ENCODE results near the gene CNGA3. TPM values are rescaled to one million over a fixed set of nuclear protein-coding genes. Genes with fewer than 3 reads are reported as not detected.

CNGA3 gene
- total and polyA plus RNA-seq, 3 experiments from 2014 or later, result not detected

- H3K4me3 ChIP-seq (ENCODE audit: low read length), result no peak overlapping the region
- no peak overlapping the region for H3K27ac ChIP-seq (ENCODE audit: low read depth, low read length)
- no peak overlapping the region for H3K27ac Mint-ChIP-seq
- ChIA-PET POLR2A (no interaction called here), CTCF (interaction anchor here (2.9 kb wide), 1 partner anchor 10 kb away, joined by 10 read pairs; no protein-coding TSS in a partner anchor)
- no peak for DNase-seq
- H3K4me3 Mint-ChIP-seq, result no peak overlapping the region
- no peaks in the 10 kb centered on the region for H3K9me3 Mint-ChIP-seq
- peaks cover 18 to 68% of the 10 kb centered on the region in 2 donors for H3K27me3 Mint-ChIP-seq
- peaks cover 0 to 5% (median 0%) of the 10 kb centered on the region in 3 donors for H3K4me1 Mint-ChIP-seq
- no peaks in the 10 kb centered on the region for H3K36me3 Mint-ChIP-seq
- H3K36me3 ChIP-seq (ENCODE audit: insufficient read depth, low read length), result no peaks in the 10 kb centered on the region
- peaks cover 7% of the 10 kb centered on the region for H3K27me3 ChIP-seq (ENCODE audit: insufficient read depth, low read length, poor library complexity, severe bottlenecking)
- H3K4me1 ChIP-seq (ENCODE audit: insufficient read depth, low read length), result no peaks in the 10 kb centered on the region
- no peaks in the 10 kb centered on the region for H3K9me3 ChIP-seq (ENCODE audit: low read length)
Measured at GRCh38 chr2:98374958-98375570, 28.8 kb downstream of the CNGA3 start.

GRCh38 chr2:98376301-98376910 lies 30.1 kb downstream of the CNGA3 start:
- Histone ChIP-seq H3K9me3 (ENCODE audit: low read length) (no peaks in the 10 kb centered on the region), H3K27ac (ENCODE audit: low read depth, low read length) (no peak overlapping the region), H3K27me3 (ENCODE audit: insufficient read depth, low read length, poor library complexity, severe bottlenecking) (peaks cover 6% of the 10 kb centered on the region), H3K4me3 (ENCODE audit: low read length) (no peak overlapping the region), H3K36me3 (ENCODE audit: insufficient read depth, low read length) (no peaks in the 10 kb centered on the region), H3K4me1 (ENCODE audit: insufficient read depth, low read length) (no peaks in the 10 kb centered on the region)
- H3K27me3 Mint-ChIP-seq, result peaks cover 18 to 66% of the 10 kb centered on the region in 2 donors
- DNase-seq, result no peak
- POLR2A ChIA-PET, result no interaction called here
- H3K9me3 Mint-ChIP-seq, result no peaks in the 10 kb centered on the region
- H3K36me3 Mint-ChIP-seq, result no peaks in the 10 kb centered on the region
- H3K4me3 Mint-ChIP-seq, result no peak overlapping the region
- CTCF ChIA-PET, result interaction anchor here (1.5 to 2.9 kb wide), 2 partner anchors 9 to 570 kb away, joined by 4 to 10 read pairs; no protein-coding TSS in a partner anchor
- H3K27ac Mint-ChIP-seq, result no peak overlapping the region
- peaks cover 0 to 5% (median 0%) of the 10 kb centered on the region in 3 donors for H3K4me1 Mint-ChIP-seq

- Mint-ChIP-seq H3K4me1 (peaks cover 0 to 5% (median 0%) of the 10 kb centered on the region in 3 donors), H3K27me3 (peaks cover 17 to 68% of the 10 kb centered on the region in 2 donors), H3K36me3 (no peaks in the 10 kb centered on the region), H3K9me3 (no peaks in the 10 kb centered on the region), H3K4me3 (no peak overlapping the region), H3K27ac (no peak overlapping the region)
- Histone ChIP-seq H3K27ac (ENCODE audit: low read depth, low read length) (no peak overlapping the region), H3K27me3 (ENCODE audit: insufficient read depth, low read length, poor library complexity, severe bottlenecking) (peaks cover 5% of the 10 kb centered on the region), H3K9me3 (ENCODE audit: low read length) (no peaks in the 10 kb centered on the region), H3K4me3 (ENCODE audit: low read length) (no peak overlapping the region), H3K36me3 (ENCODE audit: insufficient read depth, low read length) (no peaks in the 10 kb centered on the region), H3K4me1 (ENCODE audit: insufficient read depth, low read length) (no peaks in the 10 kb centered on the region)
- CTCF ChIA-PET, result interaction anchor here (1.5 to 2.9 kb wide), 2 partner anchors 8 to 570 kb away, joined by 4 to 10 read pairs; no protein-coding TSS in a partner anchor
- POLR2A ChIA-PET, result no interaction called here
- DNase-seq, result no peak
Measured at GRCh38 chr2:98376996-98377395, 30.7 kb downstream of the CNGA3 start.

- ChIA-PET POLR2A (no interaction called here), CTCF (interaction anchor here (2.9 kb wide), 1 partner anchor 8 kb away, joined by 10 read pairs; no protein-coding TSS in a partner anchor)
- Histone ChIP-seq H3K4me3 (ENCODE audit: low read length) (no peak overlapping the region), H3K9me3 (ENCODE audit: low read length) (no peaks in the 10 kb centered on the region), H3K27ac (ENCODE audit: low read depth, low read length) (no peak overlapping the region), H3K27me3 (ENCODE audit: insufficient read depth, low read length, poor library complexity, severe bottlenecking) (no peaks in the 10 kb centered on the region), H3K4me1 (ENCODE audit: insufficient read depth, low read length) (no peaks in the 10 kb centered on the region), H3K36me3 (ENCODE audit: insufficient read depth, low read length) (no peaks in the 10 kb centered on the region)
- Mint-ChIP-seq H3K9me3 (no peaks in the 10 kb centered on the region), H3K27ac (peak overlapping the region in 1 of 8 donors; percentile 39), H3K27me3 (peaks cover 17 to 69% of the 10 kb centered on the region in 2 donors), H3K36me3 (no peaks in the 10 kb centered on the region), H3K4me1 (peaks cover 0 to 5% (median 0%) of the 10 kb centered on the region in 3 donors), H3K4me3 (no peak overlapping the region)
- no peak for DNase-seq
Measured at GRCh38 chr2:98377544-98377943, 31.3 kb downstream of the CNGA3 start.

- H3K36me3 Mint-ChIP-seq, result no peaks in the 10 kb centered on the region
- no peaks in the 10 kb centered on the region for H3K9me3 Mint-ChIP-seq
- H3K4me1 Mint-ChIP-seq, result peaks cover 0 to 5% (median 0%) of the 10 kb centered on the region in 3 donors
- H3K4me3 Mint-ChIP-seq, result no peak overlapping the region
- Histone ChIP-seq H3K27me3 (ENCODE audit: insufficient read depth, low read length, poor library complexity, severe bottlenecking) (no peaks in the 10 kb centered on the region), H3K36me3 (ENCODE audit: insufficient read depth, low read length) (no peaks in the 10 kb centered on the region), H3K9me3 (ENCODE audit: low read length) (no peaks in the 10 kb centered on the region), H3K27ac (ENCODE audit: low read depth, low read length) (no peak overlapping the region), H3K4me3 (ENCODE audit: low read length) (no peak overlapping the region), H3K4me1 (ENCODE audit: insufficient read depth, low read length) (no peaks in the 10 kb centered on the region)
- POLR2A ChIA-PET, result interaction anchor here (0.6 kb wide), 1 partner anchor 79 kb away, joined by 3 read pairs; no protein-coding TSS in a partner anchor
- peaks cover 15 to 65% of the 10 kb centered on the region in 2 donors for H3K27me3 Mint-ChIP-seq
- DNase-seq, result no peak
- CTCF ChIA-PET, result no interaction called here
- H3K27ac Mint-ChIP-seq, result no peak overlapping the region
Measured at GRCh38 chr2:98378196-98378595, 31.9 kb downstream of the CNGA3 start.

GRCh38 chr2:98378901-98379300 lies 32.6 kb downstream of the CNGA3 start:
- Histone ChIP-seq H3K27me3 (ENCODE audit: insufficient read depth, low read length, poor library complexity, severe bottlenecking) (no peaks in the 10 kb centered on the region), H3K9me3 (ENCODE audit: low read length) (no peaks in the 10 kb centered on the region), H3K4me3 (ENCODE audit: low read length) (no peak overlapping the region), H3K4me1 (ENCODE audit: insufficient read depth, low read length) (no peaks in the 10 kb centered on the region), H3K27ac (ENCODE audit: low read depth, low read length) (no peak overlapping the region), H3K36me3 (ENCODE audit: insufficient read depth, low read length) (no peaks in the 10 kb centered on the region)
- H3K4me1 Mint-ChIP-seq, result peaks cover 0 to 5% (median 0%) of the 10 kb centered on the region in 3 donors
- peaks cover 18 to 58% of the 10 kb centered on the region in 2 donors for H3K27me3 Mint-ChIP-seq
- ChIA-PET POLR2A (no interaction called here), CTCF (no interaction called here)
- H3K27ac Mint-ChIP-seq, result no peak overlapping the region
- H3K4me3 Mint-ChIP-seq, result no peak overlapping the region
- H3K36me3 Mint-ChIP-seq, result no peaks in the 10 kb centered on the region
- no peak for DNase-seq
- no peaks in the 10 kb centered on the region for H3K9me3 Mint-ChIP-seq

- no peaks in the 10 kb centered on the region for H3K9me3 Mint-ChIP-seq
- H3K27ac ChIP-seq (ENCODE audit: low read depth, low read length), result no peak overlapping the region
Measured at GRCh38 chr2:98379311-98380202, 33.3 kb downstream of the CNGA3 start.

GRCh38 chr2:98380203-98380535 lies 33.9 kb downstream of the CNGA3 start:
- POLR2A ChIA-PET, result no interaction called here

More at GRCh38 chr2:98379311-98380202, 33.3 kb downstream of the CNGA3 start:
- Mint-ChIP-seq H3K27me3 (peaks cover 18 to 57% of the 10 kb centered on the region in 2 donors), H3K4me1 (peaks cover 0 to 5% (median 0%) of the 10 kb centered on the region in 3 donors), H3K4me3 (no peak overlapping the region), H3K36me3 (no peaks in the 10 kb centered on the region), H3K27ac (peak overlapping the region in 1 of 8 donors; percentile 41)
- no peaks in the 10 kb centered on the region for H3K36me3 ChIP-seq (ENCODE audit: insufficient read depth, low read length)
- ChIA-PET POLR2A (no interaction called here), CTCF (no interaction called here)
- H3K4me3 ChIP-seq (ENCODE audit: low read length), result no peak overlapping the region
- H3K9me3 ChIP-seq (ENCODE audit: low read length), result no peaks in the 10 kb centered on the region
- DNase-seq, result no peak
- H3K4me1 ChIP-seq (ENCODE audit: insufficient read depth, low read length), result no peaks in the 10 kb centered on the region
- H3K27me3 ChIP-seq (ENCODE audit: insufficient read depth, low read length, poor library complexity, severe bottlenecking), result no peaks in the 10 kb centered on the region

More at GRCh38 chr2:98380203-98380535, 33.9 kb downstream of the CNGA3 start:
- Mint-ChIP-seq H3K27me3 (peaks cover 17 to 56% of the 10 kb centered on the region in 2 donors), H3K36me3 (no peaks in the 10 kb centered on the region), H3K9me3 (no peaks in the 10 kb centered on the region), H3K4me1 (peaks cover 0 to 5% (median 3%) of the 10 kb centered on the region in 3 donors), H3K4me3 (no peak overlapping the region), H3K27ac (no peak overlapping the region)
- no peak for DNase-seq
- Histone ChIP-seq H3K9me3 (ENCODE audit: low read length) (no peaks in the 10 kb centered on the region), H3K36me3 (ENCODE audit: insufficient read depth, low read length) (no peaks in the 10 kb centered on the region), H3K27me3 (ENCODE audit: insufficient read depth, low read length, poor library complexity, severe bottlenecking) (no peaks in the 10 kb centered on the region), H3K4me3 (ENCODE audit: low read length) (no peak overlapping the region), H3K4me1 (ENCODE audit: insufficient read depth, low read length) (no peaks in the 10 kb centered on the region), H3K27ac (ENCODE audit: low read depth, low read length) (no peak overlapping the region)
- CTCF ChIA-PET, result no interaction called here

Data from CD8-positive, alpha-beta memory T cell (primary cell).